ENCODE results near the gene SPAG5.

- TF ChIP-seq CTCF (conservative IDR thresholded peaks at IDR 0.05) (no peak), ZFX (IDR thresholded peaks at IDR 0.05) (no peak)
Observed at GRCh38 chr17:28610376-28610775, 11.6 kb upstream of the SPAG5 start.
